IMR-90 (cell line): ENCODE data around the gene IL17REL.

Experiments used
- CHD1 ChIP-seq: IDR thresholded peaks from 2 replicates; pipeline ENCODE4 v1.6.1; 2012; ENCODE audit warnings: low read depth, low read length, improper control_type of control experiment
- MAZ ChIP-seq: IDR thresholded peaks from 2 replicates; pipeline ENCODE4 v1.6.1; 2012; ENCODE audit warnings: low read depth, mild to moderate bottlenecking, low read length, improper control_type of control experiment, moderate library complexity, borderline replicate concordance
- POLR2A ChIP-seq: IDR thresholded peaks from 2 replicates; pipeline ENCODE4 v1.6.1; 2012; ENCODE audit warnings: mild to moderate bottlenecking, low read depth, low read length
- TF ChIP-seq, protein P1 (sequence below): conservative IDR thresholded peaks from 2 replicates; pipeline ENCODE4 v1.5.1; 2012; ENCODE audit warnings: mild to moderate bottlenecking, low read depth, low read length, improper control_type of control experiment

DNA sequence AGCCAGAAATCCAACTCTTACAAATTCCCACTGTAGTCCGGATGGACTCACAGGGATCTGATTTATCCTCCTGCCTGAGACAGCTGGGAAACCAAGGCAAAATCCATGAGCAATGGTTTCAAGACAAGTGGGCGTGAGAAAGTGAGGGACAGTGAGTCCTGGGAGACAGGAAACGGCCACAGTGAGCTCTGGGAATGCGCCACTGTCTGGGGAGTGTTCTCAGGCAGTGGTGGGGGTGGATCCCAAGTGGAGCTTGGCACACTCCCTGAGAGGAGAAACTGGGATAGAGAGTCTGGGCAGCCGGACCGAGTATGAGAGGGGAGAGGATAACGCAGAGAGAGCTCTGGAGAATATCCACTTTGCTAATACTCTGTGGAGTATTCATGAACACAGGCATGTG is 9.8 kb downstream of the IL17REL start:
- TF ChIP-seq CHD1 (no peak), POLR2A (no peak), MAZ (no peak)
- TF ChIP-seq, protein P1, sequence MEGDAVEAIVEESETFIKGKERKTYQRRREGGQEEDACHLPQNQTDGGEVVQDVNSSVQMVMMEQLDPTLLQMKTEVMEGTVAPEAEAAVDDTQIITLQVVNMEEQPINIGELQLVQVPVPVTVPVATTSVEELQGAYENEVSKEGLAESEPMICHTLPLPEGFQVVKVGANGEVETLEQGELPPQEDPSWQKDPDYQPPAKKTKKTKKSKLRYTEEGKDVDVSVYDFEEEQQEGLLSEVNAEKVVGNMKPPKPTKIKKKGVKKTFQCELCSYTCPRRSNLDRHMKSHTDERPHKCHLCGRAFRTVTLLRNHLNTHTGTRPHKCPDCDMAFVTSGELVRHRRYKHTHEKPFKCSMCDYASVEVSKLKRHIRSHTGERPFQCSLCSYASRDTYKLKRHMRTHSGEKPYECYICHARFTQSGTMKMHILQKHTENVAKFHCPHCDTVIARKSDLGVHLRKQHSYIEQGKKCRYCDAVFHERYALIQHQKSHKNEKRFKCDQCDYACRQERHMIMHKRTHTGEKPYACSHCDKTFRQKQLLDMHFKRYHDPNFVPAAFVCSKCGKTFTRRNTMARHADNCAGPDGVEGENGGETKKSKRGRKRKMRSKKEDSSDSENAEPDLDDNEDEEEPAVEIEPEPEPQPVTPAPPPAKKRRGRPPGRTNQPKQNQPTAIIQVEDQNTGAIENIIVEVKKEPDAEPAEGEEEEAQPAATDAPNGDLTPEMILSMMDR = no peak
